Heart left ventricle (tissue), 16 donors: ENCODE measurements around the gene CAMTA2. TPM values are rescaled to one million over a fixed set of nuclear protein-coding genes. Genes with fewer than 3 reads are reported as not detected.

ENCODE experiments used
- ATAC-seq, 4 donors: fragments of 200-7000 bp; cut with Tn5 transposase; one replicate each; pipeline ENCODE4 v1.9.1; 2020 to 2022; ENCODE audit warnings: moderate library complexity in 4 of 4, mild to moderate bottlenecking in 3 of 4, moderate number of reproducible peaks in 1 of 4
- DNase-seq, 5 donors: peaks; one replicate each; pipeline ENCODE4 v3.0.0-alpha.2; 2020
- H3K27ac ChIP-seq, 12 donors: fragments of 200-600 bp; sonication (generic) in 4 of 12; one replicate each; pipeline versions ENCODE4 v1.5.0 to v1.8.0; 2016 to 2022; ENCODE audit warnings: mild to moderate bottlenecking in 2 of 12
- H3K27me3 ChIP-seq, 9 donors: fragments of 200-600 bp; sonication (generic) in 2 of 9; one replicate each; pipeline versions ENCODE4 v1.5.1 to v1.8.0; 2016 to 2022; ENCODE audit warnings: mild to moderate bottlenecking in 3 of 9
- H3K36me3 ChIP-seq, 9 donors: fragments of 200-600 bp; sonication (generic) in 2 of 9; one replicate each; pipeline versions ENCODE4 v1.5.0 to v1.8.0; 2018 to 2022; ENCODE audit warnings: mild to moderate bottlenecking in 2 of 9
- H3K4me1 ChIP-seq, 12 donors: fragments of 200-600 bp; sonication (generic) in 4 of 12; one replicate each; pipeline versions ENCODE4 v1.5.0 to v1.8.0; 2016 to 2022; ENCODE audit warnings: mild to moderate bottlenecking in 3 of 12
- H3K4me3 ChIP-seq, 12 donors: fragments of 200-600 bp; sonication (generic) in 4 of 12; one replicate each; pipeline versions ENCODE4 v1.5.0 to v1.8.0; 2017 to 2022; ENCODE audit warnings: mild to moderate bottlenecking in 9 of 12, moderate library complexity in 4 of 12
- H3K9me3 ChIP-seq, 12 donors: fragments of 200-600 bp; sonication (generic) in 4 of 12; one replicate each; pipeline versions ENCODE4 v1.5.0 to v1.8.0; 2016 to 2022; ENCODE audit warnings: mild to moderate bottlenecking in 1 of 12
- CTCF ChIP-seq, 12 donors: fragments of 200-600 bp; sonication (generic) in 4 of 12; IDR thresholded peaks; one replicate each; pipeline versions ENCODE4 v1.5.0 to v1.8.0; 2018 to 2022; ENCODE audit warnings: antibody characterized with exemption in 12 of 12, mild to moderate bottlenecking in 5 of 12
- POLR2A ChIP-seq, 2 donors: fragments of 450-650 bp; IDR thresholded peaks; one replicate each; pipeline ENCODE4 v1.6.1; 2017; ENCODE audit warnings: antibody characterized with exemption in 2 of 2, mild to moderate bottlenecking in 2 of 2, moderate library complexity in 2 of 2
- WGBS, 4 donors: extraction: QIAGEN DNeasy Blood & Tissue Kit in 2 of 4; methylation state at CpG; one replicate each; pipeline versions ENCODE4 v1.1.5 to v1.1.7; 2013 to 2018; 5-methylcytosine and 5-hydroxymethylcytosine counted together
- intact Hi-C, 10 donors: fragments of 100-400 bp; cut with DNase I; formaldehyde crosslinking; loops; one replicate each; pipeline versions ENCODE4 v1.11.1 to v1.14.2; 2022
- polyA plus RNA-seq, 2 donors: library from polyadenylated mRNA; stranded (reverse); fragments of 200-250 nt; gene quantifications; one replicate each; pipeline ENCODE4 v1.2.3, GENCODE V29; 2013
- total RNA-seq, 9 donors: library from RNA; depleted of rRNA in 2 of 9; stranded (reverse); fragments of >200 nt in 2 of 9; fragmentation: NEBNext Ultra II Directional in 3 of 9; extraction: Animal tissue kit (Norgen Biotek cat#: 25700) in 3 of 9; gene quantifications; one replicate each; pipeline versions ENCODE4 v1.1.0 to v1.2.4, GENCODE V29; 2016 to 2023
- donor health status: ischemic (EF 13 %, LVEDD 7.1; RV severe dilation, severe dysfunction).
- donor health status: healthy with polysubstance abuse.
- donor health status: DM: no; HTN: yes; CAD: no.
- donor health status: DM: no; HTN: no; CAD: no.
- donor health status: ischemic (EF 25% LVEDD 6.9; RV normal size, moderate dysfunction).
- donor health status: ischemic (EF 25% LVEDD 5.7; RV mildly dilated, moderate dysfunction).
- donor health status: healthy.
- donor health status: DM: yes; HTN: yes; CAD: no.
- donor health status: ischemic (EF 35%, LVEDD 5.7; RV mildly dilated, moderate dysfunction).
- donor health status: nonischemic (EF 11% LVEDD 7.7; RV severe dilation, severe dysfunction).
- donor health status: DM: yes; HTN: yes; CAD: no.
- donor health status: PGD.
- donor health status: ischemic (EF 29% LVEDD 5.4; RV normal size, mild dysfunction).
- donor health status: nonischemic (EF 23%, LVEDD 6.1; RV moderate dilation, normal function).

Gene CAMTA2
- total and polyA plus RNA-seq, 11 donors = 25.2 to 108 (median 33.7) TPM

- WGBS, 4 donors = 0 to 3% (median 1%) methylated on average over 31 to 40 of the region's 40 CpGs
- TF ChIP-seq CTCF (IDR thresholded peaks at IDR 0.05) (no peak), POLR2A (IDR thresholded peaks at IDR 0.05) (peak in 1 of 2 donors; percentile 62)
- DNase-seq = peak; percentile 88 to 92 (median 90)
- Histone ChIP-seq H3K27ac (peak overlapping the region; percentile 96 to 100 (median 99)), H3K36me3 (peaks cover 0 to 31% (median 27%) of the 10 kb centered on the region in 9 donors), H3K27me3 (no peaks in the 10 kb centered on the region), H3K4me3 (peak overlapping the region; percentile 73 to 100 (median 98)), H3K4me1 (peaks cover 11 to 79% (median 44%) of the 10 kb centered on the region in 12 donors), H3K9me3 (no peaks in the 10 kb centered on the region)
- intact Hi-C loops = loop anchor here in 5 of 10 donors (1.0 to 5.0 kb wide), 5 partner anchors 9 to 48 kb away; partner anchors contain the start of genes SPAG7 (in 4 of the 5), RNF167 (in 2 of the 5), SLC25A11 (in 2 of the 5) and CAMTA2 (in 1 of the 5)
- ATAC-seq = peak; percentile 64 to 82 (median 78)
These were observed 38.5 kb downstream of the CAMTA2 start for GRCh38 chr17:4948931-4949320.

- DNase-seq = peak; percentile 91 to 93 (median 92)
- 0 to 1% (median 1%) methylated on average over 21 to 59 of the region's 59 CpGs for WGBS, 4 donors
- Histone ChIP-seq H3K9me3 (no peaks in the 10 kb centered on the region), H3K27me3 (no peaks in the 10 kb centered on the region), H3K4me3 (peak within 1 kb of the TSS; percentile 73 to 100 (median 98)), H3K36me3 (peaks cover 0 to 36% (median 33%) of the 10 kb centered on the region in 9 donors), H3K4me1 (peaks cover 11 to 78% (median 48%) of the 10 kb centered on the region in 12 donors), H3K27ac (peak within 1 kb of the TSS; percentile 96 to 100 (median 99))
- intact Hi-C loops = loop anchor here in 4 of 10 donors (1.0 to 5.0 kb wide), 4 partner anchors 8 to 48 kb away; partner anchors contain the start of genes RNF167 (in 2 of the 4), SLC25A11 (in 2 of the 4), SPAG7 (in 2 of the 4) and CAMTA2 (in 1 of the 4)
- peak; percentile 68 to 81 (median 70) for ATAC-seq
- TF ChIP-seq CTCF (IDR thresholded peaks at IDR 0.05) = no peak
- peak in 1 of 2 donors; percentile 94 for TF ChIP-seq POLR2A (IDR thresholded peaks at IDR 0.05)
These were observed 39.1 kb downstream of the CAMTA2 start, which contains the start of gene PFN1 for GRCh38 chr17:4948166-4948930. Gene PFN1, minus strand, starts transcription at chr17:4948530. Its CDS starts 136 bp downstream, at chr17:4948394.

DNA sequence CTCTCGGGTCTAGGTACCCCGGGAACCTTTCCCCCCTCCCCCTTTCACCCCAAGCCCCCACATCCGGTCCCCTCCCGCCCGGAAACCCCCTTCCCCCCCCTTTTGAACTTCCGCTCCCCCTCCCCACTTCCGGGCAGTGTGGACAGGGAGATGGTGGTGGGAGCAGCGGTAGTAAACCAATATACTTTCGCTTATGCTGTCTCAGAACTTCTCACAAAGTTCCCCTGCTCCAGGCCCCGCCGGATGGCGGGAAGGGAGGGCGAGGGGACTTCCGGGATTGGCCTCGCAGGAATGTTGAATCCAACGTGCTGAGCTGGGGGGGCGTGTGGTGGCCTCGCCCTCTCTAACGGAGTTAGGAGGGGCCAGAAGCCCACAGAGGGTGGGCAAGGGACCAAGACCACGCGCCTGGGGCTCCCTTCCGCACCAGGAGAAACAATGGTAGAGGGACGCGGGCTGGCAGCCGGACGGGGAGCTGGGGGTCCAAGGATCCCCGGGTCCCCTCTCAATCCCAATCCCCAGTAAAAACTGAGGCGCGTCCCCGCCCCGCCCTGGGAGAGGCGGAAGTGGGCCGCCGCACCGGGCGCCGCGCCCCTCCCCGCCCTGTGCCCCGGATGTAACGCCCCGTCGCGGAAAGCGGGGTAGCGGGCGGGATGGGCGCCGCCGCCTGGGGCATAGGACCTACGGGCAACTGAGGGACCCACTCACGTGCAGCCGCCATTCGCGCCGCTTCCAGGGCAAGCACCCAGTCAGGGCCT, 39.9 kb downstream of the CAMTA2 start:
- no peaks in the 10 kb centered on the region for H3K9me3 ChIP-seq
- peaks cover 11 to 75% (median 48%) of the 10 kb centered on the region in 12 donors for H3K4me1 ChIP-seq
- DNase-seq (peak; percentile 60 to 85 (median 70)), ATAC-seq (peak in 3 of 4 donors; percentile 27 to 32 (median 27))
- H3K27ac ChIP-seq = peak overlapping the region; percentile 69 to 100 (median 99)
- H3K27me3 ChIP-seq = no peaks in the 10 kb centered on the region
- peak overlapping the region; percentile 73 to 100 (median 98) for H3K4me3 ChIP-seq
- intact Hi-C loops = loop anchor here in 4 of 10 donors (1.0 to 5.0 kb wide), 4 partner anchors 7 to 49 kb away; partner anchors contain the start of genes RNF167 (in 2 of the 4), SLC25A11 (in 2 of the 4), SPAG7 (in 2 of the 4) and CAMTA2 (in 1 of the 4)
- no peak for TF ChIP-seq POLR2A (IDR thresholded peaks at IDR 0.05)
- TF ChIP-seq CTCF (IDR thresholded peaks at IDR 0.05) = no peak
- peaks cover 0 to 44% (median 41%) of the 10 kb centered on the region in 9 donors for H3K36me3 ChIP-seq
- WGBS, 4 donors = 0 to 2% (median 1%) methylated on average over 16 to 56 of the region's 56 CpGs
